NCI-H1417 treated with DMSO at 0.1 percent for 48 hours (cell line): ENCODE data around the gene MAG.

Source experiments
- DNase-seq: peaks from one replicate; lab custom pipeline; 2025; lab: John Stamatoyannopoulos, UW

MAG gene

DNA sequence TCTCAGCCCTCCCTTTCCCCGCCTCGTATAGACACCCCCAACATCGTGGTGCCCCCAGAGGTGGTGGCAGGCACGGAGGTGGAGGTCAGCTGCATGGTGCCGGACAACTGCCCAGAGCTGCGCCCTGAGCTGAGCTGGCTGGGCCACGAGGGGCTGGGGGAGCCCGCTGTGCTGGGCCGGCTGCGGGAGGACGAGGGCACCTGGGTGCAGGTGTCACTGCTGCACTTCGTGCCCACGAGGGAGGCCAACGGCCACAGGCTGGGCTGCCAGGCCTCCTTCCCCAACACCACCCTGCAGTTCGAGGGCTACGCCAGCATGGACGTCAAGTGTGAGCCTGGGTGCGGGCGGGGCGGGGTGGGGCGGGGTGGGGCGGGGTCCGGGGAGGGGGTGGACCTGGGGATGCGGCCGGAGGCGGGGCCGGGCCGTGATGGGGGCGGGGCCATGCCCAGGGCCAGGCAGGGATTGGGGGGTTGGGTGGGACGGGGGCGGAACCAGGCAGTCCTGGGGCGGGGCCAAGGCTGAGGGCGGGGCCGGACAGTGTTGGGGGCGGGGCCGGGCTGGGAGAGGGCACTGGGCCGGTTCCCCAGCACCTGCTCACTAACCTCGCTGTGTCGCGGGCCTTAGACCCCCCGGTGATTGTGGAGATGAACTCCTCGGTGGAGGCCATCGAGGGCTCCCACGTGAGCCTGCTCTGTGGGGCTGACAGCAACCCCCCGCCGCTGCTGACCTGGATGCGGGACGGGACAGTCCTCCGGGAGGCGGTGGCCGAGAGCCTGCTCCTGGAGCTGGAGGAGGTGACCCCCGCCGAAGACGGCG is 7.8 kb downstream of the MAG start:
- DNase-seq: no peak

DNA sequence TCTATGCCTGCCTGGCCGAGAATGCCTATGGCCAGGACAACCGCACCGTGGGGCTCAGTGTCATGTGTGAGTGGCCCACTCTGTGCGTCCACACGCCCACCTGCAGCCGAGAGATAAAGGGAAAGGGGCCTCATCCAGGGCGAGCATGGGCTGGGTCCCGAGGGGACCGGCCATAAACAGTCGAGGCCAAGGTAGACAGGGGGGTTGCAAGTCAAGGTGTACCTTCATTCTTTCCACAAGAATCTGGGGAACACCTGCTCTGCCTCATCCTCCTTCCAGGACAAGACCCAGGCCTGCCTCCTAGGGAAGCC is 8.3 kb downstream of the MAG start:
- no peak for DNase-seq

DNA sequence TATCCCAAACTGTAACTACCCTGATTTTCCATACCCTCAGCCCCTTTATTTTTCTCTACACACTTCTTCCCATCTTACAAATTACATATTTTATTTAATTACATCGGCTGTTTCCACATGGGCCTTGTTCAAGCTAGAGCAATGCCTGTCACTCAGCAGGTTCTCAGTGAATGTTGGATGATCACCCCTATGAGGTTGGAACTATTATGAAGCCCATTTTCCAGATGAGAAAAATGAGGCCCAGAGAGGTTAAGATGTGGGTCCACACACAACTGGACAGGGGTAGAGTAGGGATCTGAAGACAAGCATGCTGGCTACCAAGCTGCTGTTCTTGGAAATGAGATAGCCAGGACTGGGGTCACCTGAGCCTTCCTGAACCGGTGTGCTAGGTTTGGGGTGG is 10.0 kb downstream of the MAG start:
- no peak for DNase-seq

DNA sequence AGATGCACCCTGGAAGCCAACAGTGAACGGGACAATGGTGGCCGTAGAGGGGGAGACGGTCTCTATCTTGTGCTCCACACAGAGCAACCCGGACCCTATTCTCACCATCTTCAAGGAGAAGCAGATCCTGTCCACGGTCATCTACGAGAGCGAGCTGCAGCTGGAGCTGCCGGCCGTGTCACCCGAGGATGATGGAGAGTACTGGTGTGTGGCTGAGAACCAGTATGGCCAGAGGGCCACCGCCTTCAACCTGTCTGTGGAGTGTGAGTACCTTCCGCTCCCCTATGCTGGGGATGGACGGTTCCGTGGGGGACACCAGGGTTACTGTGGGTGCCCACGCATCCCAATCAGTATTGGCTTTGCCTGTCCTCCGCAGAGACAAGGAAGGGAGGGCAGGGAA is 10.5 kb downstream of the MAG start:
- DNase-seq: no peak

DNA sequence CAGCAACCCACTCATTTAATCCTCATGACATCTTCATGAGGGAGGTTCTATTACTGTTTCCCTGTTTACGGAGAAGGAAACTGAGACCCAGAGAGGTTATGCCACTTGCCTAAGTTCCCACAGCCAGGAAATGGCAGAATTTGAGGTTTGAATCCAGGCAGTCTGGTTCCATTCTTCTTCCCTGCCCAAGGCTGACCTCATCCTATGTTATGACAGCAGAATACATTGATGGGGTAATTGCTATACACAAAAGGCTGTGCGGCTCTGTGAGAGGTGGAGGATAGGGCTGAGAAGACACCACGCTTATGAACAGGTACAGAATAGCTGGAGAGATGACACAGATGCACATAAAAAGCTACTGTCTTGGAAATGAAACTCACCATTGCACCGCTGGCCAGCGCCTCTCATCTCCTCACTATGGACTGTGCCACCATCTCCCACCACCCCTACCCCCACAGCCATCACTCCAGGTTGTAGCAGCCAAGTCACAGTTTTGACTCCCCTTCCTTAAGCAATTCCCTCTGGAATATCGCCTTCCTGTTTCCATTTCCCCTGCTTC is 11.5 kb downstream of the MAG start:
- DNase-seq: no peak

DNA sequence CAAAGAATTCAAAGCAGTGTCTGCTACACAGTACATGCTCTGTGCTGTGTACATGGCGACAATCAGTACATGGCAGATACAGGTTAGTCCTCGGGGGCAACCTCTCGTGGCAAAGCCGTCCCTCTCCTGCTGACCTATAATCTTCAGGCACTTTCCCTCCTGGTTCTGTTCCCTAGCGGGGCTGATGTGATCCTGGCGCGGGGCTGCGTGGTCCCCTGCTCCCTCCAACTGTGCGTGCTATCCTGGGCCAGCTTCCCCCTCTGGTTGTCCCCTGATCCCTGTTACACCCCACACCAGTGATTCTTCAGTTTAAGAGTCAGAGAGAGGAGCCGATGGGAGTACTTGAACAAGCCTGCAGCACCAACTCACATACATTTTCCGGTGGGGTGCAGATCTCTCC is 12.1 kb downstream of the MAG start:
- DNase-seq: no peak

DNA sequence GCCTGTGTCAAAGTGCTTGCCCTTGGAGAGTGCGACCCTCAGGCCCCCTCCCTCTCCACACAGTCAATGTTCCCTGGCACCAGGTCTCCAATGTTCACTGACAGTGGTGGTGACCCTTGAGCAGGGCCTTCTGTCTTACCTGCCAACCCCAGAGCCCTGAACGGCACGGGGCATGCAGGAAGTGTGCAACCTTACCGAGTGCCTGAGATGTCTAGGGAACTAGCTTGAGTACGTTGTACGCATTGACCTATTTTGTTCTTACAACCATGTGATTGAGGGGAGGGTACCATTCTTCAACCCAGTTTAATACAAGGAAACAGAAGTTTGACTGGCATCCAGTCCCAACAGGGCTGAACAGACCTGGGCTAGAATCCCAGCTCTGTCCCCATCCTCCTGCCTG is 13.2 kb downstream of the MAG start:
- no peak for DNase-seq

DNA sequence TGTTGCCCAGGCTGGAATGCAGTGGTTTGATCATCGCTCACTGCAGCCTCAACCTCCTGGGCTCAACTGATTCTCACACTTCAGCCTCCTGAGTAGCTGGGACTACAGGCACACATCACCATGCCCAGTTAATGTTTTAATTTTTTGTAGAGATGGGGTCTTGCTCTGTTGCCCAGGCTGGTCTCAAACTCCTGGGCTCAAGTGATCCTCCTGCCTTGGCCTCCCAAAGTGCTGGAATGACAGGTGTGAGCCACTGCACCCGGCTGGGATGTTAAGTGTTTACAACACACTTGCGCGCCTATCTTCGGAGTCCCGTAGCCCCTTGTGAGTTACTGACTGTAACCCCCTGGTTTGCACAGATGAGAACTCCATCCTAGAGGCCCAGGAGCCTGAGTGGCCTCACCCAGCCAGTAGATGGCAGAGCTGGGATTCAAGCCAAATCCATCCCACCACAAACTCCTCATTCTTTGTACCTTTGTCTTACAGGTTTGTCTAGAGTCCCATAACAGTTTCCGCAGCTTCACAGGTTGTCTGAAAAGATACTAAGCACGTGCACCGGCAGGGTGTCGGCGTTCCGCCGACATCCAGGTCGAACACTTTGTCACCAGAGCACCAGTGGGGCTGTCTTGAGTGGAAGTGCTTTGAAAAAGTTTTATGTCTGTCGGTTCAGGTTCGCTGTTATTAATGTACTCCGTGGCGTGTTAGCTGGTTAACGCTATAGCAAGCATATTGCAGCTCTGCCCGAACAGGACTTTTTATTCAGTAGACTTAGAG is 14.7 kb downstream of the MAG start:
- DNase-seq: no peak

DNA sequence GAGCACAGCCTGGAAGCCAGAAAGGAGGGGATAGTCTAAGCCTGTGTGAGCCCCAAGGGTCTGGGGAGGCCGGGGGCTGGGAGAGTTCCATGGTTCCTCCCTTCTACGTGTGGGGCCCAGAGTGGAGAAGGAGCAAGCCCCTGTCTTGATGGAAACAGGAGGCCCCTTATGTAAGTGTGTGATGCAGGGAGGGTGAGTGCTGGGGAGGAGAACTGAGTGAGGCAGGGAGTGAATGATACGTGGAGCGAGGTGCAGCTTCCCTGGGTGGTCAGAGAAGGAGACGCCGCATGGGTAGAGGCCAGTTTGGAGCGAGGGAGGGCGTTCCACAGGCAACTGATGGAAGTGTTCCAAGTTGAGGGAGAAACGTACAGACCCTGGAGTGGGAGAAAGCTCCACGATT is 16.0 kb downstream of the MAG start:
- DNase-seq: no peak

DNA sequence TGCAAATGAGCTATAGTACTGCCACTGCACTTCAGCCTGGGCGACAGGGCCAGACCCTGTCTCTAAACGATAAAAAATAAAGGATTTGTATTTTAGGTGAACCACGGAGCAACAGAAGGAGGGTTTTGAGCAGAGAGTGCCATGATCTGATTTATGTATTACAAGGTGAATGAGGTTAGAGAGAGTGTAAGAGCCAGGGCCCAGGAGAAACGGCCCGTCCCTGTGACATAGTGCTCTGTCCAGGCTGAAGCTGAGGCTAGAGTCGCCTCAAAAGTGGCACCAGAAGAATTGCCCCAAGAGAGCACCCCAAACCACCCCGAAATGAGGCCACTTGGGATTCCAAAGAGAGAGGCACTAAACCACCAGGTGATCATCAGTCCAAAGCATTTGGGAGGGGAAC is 16.9 kb downstream of the MAG start:
- no peak for DNase-seq

DNA sequence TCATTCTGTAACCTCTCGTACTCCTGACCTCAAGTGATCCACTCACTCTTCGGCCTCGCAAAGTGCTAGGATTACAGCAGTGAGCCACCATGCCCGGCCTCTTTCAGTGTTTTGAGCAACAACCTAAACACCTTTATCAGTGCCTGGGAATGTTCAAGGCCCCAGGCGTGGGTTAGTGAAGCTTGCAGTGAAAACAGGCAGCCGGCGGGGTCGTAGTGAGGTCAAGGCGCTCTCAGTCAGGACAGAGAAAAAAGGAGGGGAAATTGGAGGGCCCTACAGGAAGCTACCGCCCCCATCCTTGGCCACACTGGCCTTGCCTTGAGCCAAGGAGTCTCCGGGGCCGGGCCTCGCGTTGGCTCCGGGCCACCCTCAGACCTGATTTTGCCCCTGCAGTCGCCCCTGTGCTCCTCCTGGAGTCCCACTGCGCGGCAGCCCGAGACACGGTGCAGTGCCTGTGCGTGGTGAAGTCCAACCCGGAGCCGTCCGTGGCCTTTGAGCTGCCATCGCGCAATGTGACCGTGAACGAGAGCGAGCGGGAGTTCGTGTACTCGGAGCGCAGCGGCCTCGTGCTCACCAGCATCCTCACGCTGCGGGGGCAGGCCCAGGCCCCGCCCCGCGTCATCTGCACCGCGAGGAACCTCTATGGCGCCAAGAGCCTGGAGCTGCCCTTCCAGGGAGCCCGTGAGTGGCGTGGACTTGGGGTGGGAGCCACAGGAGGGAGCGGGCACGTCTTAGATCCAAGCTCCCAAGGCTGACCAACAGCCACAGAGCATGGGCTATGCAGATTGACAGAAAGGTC is 17.7 kb downstream of the MAG start:
- DNase-seq: no peak

DNA sequence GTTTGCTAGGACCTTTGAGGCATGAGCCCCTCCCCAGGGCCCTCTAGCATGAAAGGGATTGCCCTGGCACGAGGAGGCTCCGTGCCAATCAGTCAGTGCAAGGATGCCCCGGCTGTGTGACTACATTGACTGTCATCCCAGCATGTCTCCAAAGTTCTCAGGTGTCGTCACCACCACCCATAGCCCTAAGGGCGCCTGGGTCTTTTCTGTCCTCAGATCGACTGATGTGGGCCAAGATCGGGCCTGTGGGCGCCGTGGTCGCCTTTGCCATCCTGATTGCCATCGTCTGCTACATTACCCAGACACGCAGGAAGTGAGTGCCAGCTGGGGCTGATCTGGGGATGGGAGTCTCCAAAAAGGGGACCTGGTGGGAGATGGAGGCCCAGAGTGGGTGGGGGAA is 18.4 kb downstream of the MAG start:
- no peak for DNase-seq

DNA sequence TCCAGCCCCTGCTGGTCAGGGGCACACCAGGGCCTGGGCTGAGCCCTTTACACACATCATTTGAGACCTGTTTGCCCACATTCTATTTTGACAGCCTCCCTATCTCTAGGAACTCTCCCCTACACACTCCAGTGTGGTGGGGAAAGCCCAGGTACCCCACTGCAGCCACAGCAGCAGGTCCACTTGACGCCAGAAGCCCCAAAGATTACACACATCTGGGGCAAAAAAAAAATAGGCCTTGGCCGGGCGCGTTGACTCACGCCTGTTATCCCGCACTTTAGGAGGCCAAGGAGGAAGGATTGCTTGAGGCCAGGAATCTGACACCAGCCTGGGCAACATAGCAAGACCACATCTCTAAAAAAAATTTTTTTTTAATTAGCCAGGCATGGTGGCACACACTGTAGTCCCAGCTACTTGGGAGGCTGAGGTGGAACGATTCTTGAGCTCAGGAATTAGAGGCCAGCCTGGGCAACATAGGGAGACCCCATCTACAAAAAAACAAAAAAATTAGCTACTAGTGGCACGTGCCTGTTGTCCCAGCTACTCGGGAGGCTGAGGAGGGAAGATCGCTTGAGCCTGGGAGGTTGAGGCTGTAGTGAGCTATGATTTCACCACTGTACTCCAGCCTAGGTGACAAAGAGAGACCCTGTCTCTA is 19.0 kb downstream of the MAG start:
- DNase-seq: no peak

DNA sequence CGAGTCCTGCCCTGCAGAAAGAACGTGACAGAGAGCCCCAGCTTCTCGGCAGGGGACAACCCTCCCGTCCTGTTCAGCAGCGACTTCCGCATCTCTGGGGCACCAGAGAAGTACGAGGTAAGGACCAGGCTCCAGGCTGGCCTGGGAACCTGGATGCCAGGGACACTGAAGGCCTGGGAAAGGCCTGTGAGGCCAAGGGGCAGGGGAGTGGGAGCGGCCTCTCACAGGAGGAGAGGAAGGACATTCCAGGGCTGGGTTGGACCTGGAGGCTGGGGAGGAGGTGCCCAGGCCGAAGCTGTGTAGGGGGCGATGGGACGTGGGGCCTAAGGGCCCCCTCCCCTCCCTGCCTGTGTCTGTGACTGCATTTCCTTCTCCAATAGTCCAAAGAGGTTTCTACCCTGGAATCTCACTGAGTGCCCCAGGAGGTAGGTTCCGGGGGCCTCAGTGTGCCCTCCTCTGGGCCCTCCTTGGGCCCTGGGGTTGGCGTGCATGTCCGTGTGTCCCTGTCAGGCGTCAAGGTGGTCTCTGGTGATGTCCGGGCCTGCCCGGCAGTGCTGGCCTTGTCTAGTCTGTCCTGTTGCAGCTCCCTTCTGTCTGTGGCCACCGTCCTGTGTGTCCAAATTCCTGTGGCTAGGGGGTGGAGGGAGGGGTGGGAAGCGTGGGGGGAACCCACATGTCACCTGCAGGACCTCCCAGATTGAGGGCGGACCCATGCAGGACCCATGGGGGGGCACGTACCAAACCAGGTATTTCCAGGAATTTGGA is 20.1 kb downstream of the MAG start:
- no peak for DNase-seq

DNA sequence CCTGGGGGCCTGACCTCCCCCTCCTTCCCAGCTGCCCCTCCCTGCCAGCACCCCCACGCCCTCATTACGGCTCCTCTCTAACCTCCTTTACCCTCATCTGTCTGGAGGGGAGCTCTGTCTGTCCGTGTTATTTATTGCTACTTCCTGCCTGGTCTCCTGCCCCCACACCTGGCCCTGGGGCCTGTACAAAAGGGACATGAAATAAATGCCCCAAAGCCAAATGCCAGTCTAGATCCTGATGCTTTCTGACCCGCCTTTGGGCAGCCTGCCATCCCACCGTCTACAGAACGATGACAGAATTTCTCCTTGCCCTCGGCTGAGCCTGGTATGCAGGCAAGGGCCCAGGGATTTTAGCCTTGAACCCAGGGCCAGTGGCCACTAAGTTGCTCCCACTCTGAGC is 21.6 kb downstream of the MAG start:
- no peak for DNase-seq

DNA sequence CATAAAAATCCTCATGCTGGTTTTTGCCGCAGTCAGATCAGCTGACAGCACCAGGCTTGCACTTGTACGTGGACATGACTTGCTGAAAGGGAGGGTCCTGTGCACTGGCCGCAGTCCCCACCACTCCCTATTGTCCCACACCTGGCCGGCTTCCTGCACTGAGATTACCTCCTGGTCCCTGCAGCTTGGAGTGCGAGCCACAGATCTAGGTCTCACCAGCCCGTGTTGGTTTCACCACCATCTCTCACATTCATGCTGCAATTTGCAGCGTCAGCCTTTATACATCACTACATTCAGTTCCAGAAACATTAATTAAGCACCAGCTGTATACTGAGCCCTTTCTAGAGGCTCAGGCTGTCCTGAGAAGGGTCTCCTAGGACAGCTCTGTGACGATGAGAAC is 22.1 kb downstream of the MAG start:
- no peak for DNase-seq

DNA sequence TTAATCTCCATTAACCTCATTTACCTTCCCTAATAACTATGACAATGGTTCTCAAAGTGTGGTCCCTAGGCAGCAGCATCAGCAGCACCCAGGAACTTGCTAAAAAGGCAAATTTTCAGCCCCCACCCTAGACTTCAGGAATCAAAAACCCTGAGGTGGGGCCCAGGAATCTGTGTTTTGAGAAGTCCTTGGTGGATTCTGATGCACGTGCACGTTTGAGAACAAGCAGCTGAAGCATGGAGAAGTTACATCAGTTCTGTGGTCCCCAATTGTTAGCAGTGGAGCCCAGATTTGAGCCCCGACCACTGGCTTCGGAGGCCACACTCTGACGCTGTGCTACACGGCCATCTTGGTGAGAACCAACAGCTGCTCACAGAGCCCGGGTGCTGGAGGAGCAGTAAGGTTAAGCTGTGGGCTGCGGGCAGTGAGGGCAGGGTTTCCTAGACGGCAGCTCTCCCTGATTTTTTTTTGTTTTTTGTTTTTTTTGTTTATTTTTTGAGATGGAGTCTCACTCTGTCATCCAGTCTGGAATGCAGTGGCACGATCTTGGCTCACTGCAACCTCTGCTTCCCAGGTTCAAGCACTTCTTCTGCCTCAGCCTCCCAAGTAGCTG is 23.0 kb downstream of the MAG start:
- no peak for DNase-seq

DNA sequence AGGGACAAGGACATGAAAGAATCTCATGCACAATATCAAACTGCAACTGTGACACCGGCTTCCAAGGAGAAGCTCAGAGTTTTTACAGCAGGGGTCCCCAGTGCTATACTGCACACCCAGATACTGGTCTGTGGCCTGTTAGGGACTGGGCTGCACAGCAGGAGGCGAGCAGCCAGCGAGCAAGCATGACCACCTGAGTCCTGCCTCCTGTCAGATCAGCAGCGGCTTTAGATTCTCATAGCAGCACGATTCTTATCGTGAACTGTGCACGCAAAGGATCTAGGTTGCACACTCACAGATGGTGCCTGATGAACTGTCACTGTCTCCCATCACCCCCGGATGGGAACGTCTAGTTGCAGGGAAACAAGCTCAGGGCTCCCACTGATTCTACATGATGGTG is 23.9 kb downstream of the MAG start:
- DNase-seq: no peak

DNA sequence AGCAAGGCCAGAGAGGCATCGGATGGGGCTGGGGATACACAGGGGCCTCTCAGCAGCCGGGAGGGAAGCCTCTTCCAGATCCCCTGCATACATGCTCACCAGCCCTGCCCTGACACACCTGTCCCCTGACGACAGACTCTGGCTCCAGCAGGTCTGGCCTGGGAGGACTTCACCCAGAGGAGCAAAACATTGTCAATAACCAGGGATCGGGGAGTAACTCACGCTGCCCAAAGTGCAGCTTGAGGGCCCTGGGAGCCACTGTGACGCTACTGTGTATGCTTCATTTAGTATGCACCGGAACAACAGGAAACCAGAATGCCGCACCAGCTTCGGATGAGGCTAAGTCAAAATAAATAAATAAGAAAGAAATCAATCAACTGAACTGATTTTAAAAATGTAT is 24.6 kb downstream of the MAG start:
- no peak for DNase-seq

DNA sequence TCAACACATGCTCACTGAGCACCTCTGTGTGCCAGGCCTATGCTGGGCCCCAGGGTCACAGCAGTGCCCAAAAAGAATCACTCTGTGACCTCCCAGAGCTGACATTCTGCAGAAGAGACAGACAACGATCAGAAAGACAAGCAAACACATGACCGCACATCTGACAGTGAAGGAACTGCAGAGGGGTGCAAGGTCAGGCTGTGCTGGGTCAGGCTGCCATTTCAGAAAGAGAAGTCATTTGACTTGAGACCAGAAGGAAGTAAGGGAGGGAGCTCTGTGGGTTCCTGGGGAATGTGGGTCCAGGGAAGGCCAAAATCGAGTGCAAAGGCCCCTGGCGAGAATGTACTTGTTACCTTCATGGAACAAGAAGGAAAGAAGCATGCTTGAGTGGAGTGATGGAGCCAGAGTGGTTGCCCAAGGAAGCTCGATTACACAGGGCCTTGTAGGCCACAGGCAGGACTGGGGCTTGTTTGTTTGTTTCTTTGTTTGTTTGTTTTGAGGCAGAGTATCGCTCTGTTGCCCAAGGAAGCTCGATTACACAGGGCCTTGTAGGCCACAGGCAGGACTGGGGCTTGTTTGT is 25.6 kb downstream of the MAG start:
- DNase-seq: no peak
